Gastroesophageal sphincter (tissue), 4 donors: Measurements from ENCODE around the gene TMEM214. TPM values are rescaled to one million over a fixed set of nuclear protein-coding genes. Genes with fewer than 3 reads are reported as not detected.

ENCODE experiments used
- ATAC-seq: fragments of 150-250 bp; one replicate; pipeline ENCODE4 v1.9.1; 2016; ENCODE audit warnings: mild to moderate bottlenecking, moderate library complexity
- H3K27ac ChIP-seq, 4 donors: fragments of 200-600 bp; sonication (generic) in 3 of 4; 1 replicate in 3 of 4; 2 replicates in 1 of 4; pipeline ENCODE4 v1.5.1; 2016 to 2019
- H3K27me3 ChIP-seq: fragments of 200-600 bp; sonication (generic); one replicate; pipeline ENCODE4 v1.5.1; 2019
- H3K36me3 ChIP-seq, 2 donors: fragments of 200-600 bp; sonication (generic); one replicate each; pipeline ENCODE4 v1.5.1; 2019; ENCODE audit warnings: control low read depth in 1 of 2
- H3K4me1 ChIP-seq, 3 donors: fragments of 200-600 bp; sonication (generic); 1 replicate in 2 of 3; 2 replicates in 1 of 3; pipeline ENCODE4 v1.5.1; 2016 to 2019; ENCODE audit warnings: control low read depth in 2 of 3
- H3K4me3 ChIP-seq, 2 donors: fragments of 200-600 bp; sonication (generic); one replicate each; pipeline ENCODE4 v1.5.1; 2019; ENCODE audit warnings: mild to moderate bottlenecking in 1 of 2, moderate library complexity in 1 of 2
- H3K9me3 ChIP-seq, 3 donors: fragments of 200-600 bp; sonication (generic); one replicate each; pipeline ENCODE4 v1.5.1; 2017 to 2019; ENCODE audit warnings: control low read depth in 2 of 3
- CTCF ChIP-seq, 4 experiments: fragments of 200-600 bp in 2 of 4; fragments of 450-650 bp in 2 of 4; sonication (generic) in 1 of 4; IDR thresholded peaks; one replicate each; pipeline ENCODE4 v1.5.1; 2017 to 2019; ENCODE audit warnings: antibody characterized with exemption in 4 of 4, mild to moderate bottlenecking in 2 of 4, moderate library complexity in 2 of 4
- EP300 ChIP-seq: sonication (generic); formaldehyde crosslinking; IDR thresholded peaks from one replicate; pipeline ENCODE4 v1.6.1; 2017; ENCODE audit warnings: antibody characterized with exemption, mild to moderate bottlenecking
- POLR2A ChIP-seq, 2 donors: fragments of 450-650 bp; IDR thresholded peaks; one replicate each; pipeline ENCODE4 v1.6.1; 2017; ENCODE audit warnings: antibody characterized with exemption in 2 of 2, mild to moderate bottlenecking in 2 of 2, moderate library complexity in 1 of 2
- POLR2AphosphoS5 ChIP-seq: sonication (generic); formaldehyde crosslinking; IDR thresholded peaks from one replicate; pipeline ENCODE4 v1.6.1; 2017; ENCODE audit warnings: antibody characterized with exemption
- WGBS, 2 donors: methylation state at CpG; one replicate each; pipeline ENCODE4 v1.1.5; 2018; ENCODE audit warnings: low coverage in 1 of 2; 5-methylcytosine and 5-hydroxymethylcytosine counted together
- total RNA-seq, 4 donors: library from RNA; depleted of rRNA; stranded (reverse); fragments of >200 nt; gene quantifications; one replicate each; pipeline ENCODE4 v1.1.0, GENCODE V29; 2016

TMEM214 gene
- total RNA-seq, 4 donors from 2014 or later = 16.7 to 39.4 (median 30.3) TPM

DNA sequence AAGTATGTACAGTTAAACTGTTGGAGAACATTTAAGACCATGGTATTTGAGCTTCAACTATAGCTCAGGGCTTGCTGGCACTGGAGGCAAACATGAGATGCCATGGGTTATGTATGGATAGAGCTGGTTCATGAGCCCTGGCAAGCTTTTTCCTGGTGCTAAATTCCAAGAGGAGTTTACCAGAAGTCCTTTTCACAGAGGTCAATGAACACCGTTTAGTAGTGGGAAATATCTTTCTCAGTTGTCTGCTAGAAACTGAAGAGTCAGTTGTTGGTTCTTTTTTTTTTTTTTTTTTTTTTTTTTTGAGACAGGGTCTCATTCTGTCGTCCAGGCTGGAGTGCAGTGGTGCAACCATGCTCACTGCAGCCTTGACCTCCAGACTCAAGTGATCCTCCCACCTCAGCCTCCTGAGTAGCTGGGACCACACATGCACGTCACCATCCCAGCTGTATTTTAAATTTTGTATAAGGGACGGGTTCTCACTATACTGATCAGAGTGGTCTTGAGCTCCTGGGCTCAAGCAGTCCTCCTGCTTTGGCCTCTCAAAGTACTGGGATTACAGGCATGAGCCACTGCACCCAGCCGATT is 55.2 kb downstream of the TMEM214 start:
- H3K4me3 ChIP-seq = no peak overlapping the region
- WGBS, 2 donors = 68 to 82% methylated on average over 3 of the region's 5 CpGs
- no peak for ATAC-seq
- no peaks in the 10 kb centered on the region for H3K27me3 ChIP-seq
- TF ChIP-seq CTCF (IDR thresholded peaks at IDR 0.05) (no peak), POLR2A (IDR thresholded peaks at IDR 0.05) (no peak), POLR2AphosphoS5 (no peak), EP300 (no peak)
- H3K4me1 ChIP-seq = peaks cover 4 to 56% (median 11%) of the 10 kb centered on the region in 3 donors
- no peak overlapping the region for H3K27ac ChIP-seq
- no peaks in the 10 kb centered on the region for H3K9me3 ChIP-seq
- H3K36me3 ChIP-seq = peaks cover 0 to 12% of the 10 kb centered on the region in 2 donors

GRCh38 chr2:27088634-27089033 is 55.9 kb downstream of the TMEM214 start:
- Histone ChIP-seq H3K36me3 (peaks cover 0 to 8% of the 10 kb centered on the region in 2 donors), H3K27ac (no peak overlapping the region), H3K27me3 (no peaks in the 10 kb centered on the region), H3K4me1 (peaks cover 4 to 49% (median 11%) of the 10 kb centered on the region in 3 donors), H3K4me3 (no peak overlapping the region), H3K9me3 (no peaks in the 10 kb centered on the region)
- TF ChIP-seq EP300 = no peak
- no peak for TF ChIP-seq CTCF (IDR thresholded peaks at IDR 0.05)
- TF ChIP-seq POLR2A (IDR thresholded peaks at IDR 0.05) = no peak
- TF ChIP-seq POLR2AphosphoS5 = no peak
- ATAC-seq = no peak
- WGBS, 2 donors = 62% methylated on average over 2 of the region's 6 CpGs; no CpG with 5 or more reads in 1 of the 2 donors

DNA sequence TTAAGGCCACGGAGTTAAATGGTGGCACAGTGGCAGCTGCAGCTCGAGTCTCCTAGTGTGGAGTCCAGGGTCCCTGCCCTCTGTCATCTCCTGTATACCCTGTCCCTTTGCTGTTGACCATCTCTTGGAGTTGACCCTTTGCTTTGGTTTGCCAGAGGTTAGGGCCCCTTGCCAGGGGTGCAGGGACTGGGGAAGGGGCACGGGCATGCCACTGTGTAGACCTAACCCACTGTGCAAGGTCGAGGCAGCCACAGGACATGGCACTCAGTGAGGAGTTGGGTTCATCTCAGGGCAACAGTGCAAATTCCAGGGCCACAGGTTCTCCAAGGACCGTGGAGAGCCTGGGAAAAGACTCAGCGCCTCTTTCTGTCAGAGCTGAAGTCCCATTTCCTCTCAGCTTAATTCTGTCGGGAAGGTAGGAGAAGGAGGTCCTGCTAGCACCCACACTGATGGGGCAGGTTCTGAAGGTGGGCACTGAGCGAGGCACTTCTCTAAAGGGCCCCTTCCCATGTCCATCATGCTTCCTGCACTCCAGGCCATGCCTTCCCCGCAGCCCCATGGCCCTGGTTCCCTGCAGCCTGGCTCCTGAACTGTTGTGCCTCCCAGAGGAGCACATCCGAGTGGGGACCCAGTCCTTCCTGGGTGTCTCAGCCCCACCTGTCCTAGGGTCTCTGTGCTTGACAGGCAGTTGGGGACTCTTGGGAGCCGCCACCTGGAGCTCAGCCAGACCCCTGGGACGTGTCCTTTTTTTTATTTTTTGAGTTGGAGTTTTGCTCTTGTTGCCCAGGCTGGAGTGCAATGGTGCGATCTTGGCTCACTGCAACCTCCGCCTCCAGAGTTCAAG is 56.6 kb downstream of the TMEM214 start:
- peaks cover 0 to 8% of the 10 kb centered on the region in 2 donors for H3K36me3 ChIP-seq
- 89 to 92% methylated on average over 3 to 11 of the region's 14 CpGs for WGBS, 2 donors

More for the DNA sequence above, 56.6 kb downstream of the TMEM214 start:
- H3K27ac ChIP-seq = no peak overlapping the region
- TF ChIP-seq POLR2AphosphoS5 = no peak
- no peak for TF ChIP-seq EP300
- no peak for TF ChIP-seq CTCF (IDR thresholded peaks at IDR 0.05)
- no peak for TF ChIP-seq POLR2A (IDR thresholded peaks at IDR 0.05)
- no peaks in the 10 kb centered on the region for H3K9me3 ChIP-seq
- H3K4me1 ChIP-seq = peaks cover 4 to 42% (median 11%) of the 10 kb centered on the region in 3 donors
- H3K27me3 ChIP-seq = no peaks in the 10 kb centered on the region
- H3K4me3 ChIP-seq = no peak overlapping the region
- no peak for ATAC-seq

Other genes with a start within 250 kb of the TMEM214 start
- gene CENPA, start 246.9 kb upstream of the TMEM214 start, total RNA-seq = not detected
- 1 to 10 TPM in 1 of 4 donors, under 1 TPM in 1, not detected in 2; 0.40 to 2.4 TPM for gene DPYSL5, start 184.8 kb upstream of the TMEM214 start, total RNA-seq
- gene MAPRE3, start 62.3 kb upstream of the TMEM214 start, total RNA-seq = 10 to 100 TPM in 3 of 4 donors, 1 to 10 TPM in 1; 8.5 to 18.6 (median 12.4) TPM
- 10 to 100 TPM; 16.2 to 31.7 (median 23.0) TPM for gene AGBL5, start 18.7 kb downstream of the TMEM214 start, total RNA-seq
- 100 to 1,000 TPM; 201 to 353 (median 221) TPM for gene OST4, start 38.7 kb downstream of the TMEM214 start, total RNA-seq
- 100 to 1,000 TPM in 3 of 4 donors, 10 to 100 TPM in 1; 94.1 to 257 (median 174) TPM for gene EMILIN1, start 45.6 kb downstream of the TMEM214 start, total RNA-seq
- 1 to 10 TPM; 1.2 to 6.1 (median 1.9) TPM for gene KHK, start 53.8 kb downstream of the TMEM214 start, total RNA-seq
- 1 to 10 TPM in 1 of 4 donors, not detected in 3; 1.0 TPM for gene CGREF1, start 86.2 kb downstream of the TMEM214 start, total RNA-seq
- 1 to 10 TPM in 1 of 4 donors, not detected in 3; 1.5 TPM for gene ABHD1, start 90.8 kb downstream of the TMEM214 start, total RNA-seq
- 10 to 100 TPM; 47.0 to 83.9 (median 50.8) TPM for gene PREB, start 101.7 kb downstream of the TMEM214 start, total RNA-seq
- gene PRR30, start 106.4 kb downstream of the TMEM214 start, total RNA-seq = not detected
- under 1 TPM in 1 of 4 donors, not detected in 3; 0.13 TPM for gene TCF23, start 116.0 kb downstream of the TMEM214 start, total RNA-seq
- 100 to 1,000 TPM; 124 to 147 (median 129) TPM for gene ATRAID, start 179.1 kb downstream of the TMEM214 start, total RNA-seq
- gene SLC5A6, start 179.3 kb downstream of the TMEM214 start, total RNA-seq = 10 to 100 TPM in 3 of 4 donors, 1 to 10 TPM in 1; 8.3 to 16.8 (median 13.5) TPM
- gene CAD, start 184.4 kb downstream of the TMEM214 start, total RNA-seq = 10 to 100 TPM; 12.1 to 23.3 (median 16.3) TPM
- gene SLC30A3, start 230.1 kb downstream of the TMEM214 start, total RNA-seq = not detected
- gene DNAJC5G, start 242.5 kb downstream of the TMEM214 start, total RNA-seq = not detected
- gene TRIM54, start 249.5 kb downstream of the TMEM214 start, total RNA-seq = under 1 TPM in 2 of 4 donors, not detected in 2; 0.15 to 0.31 TPM